Measurements from ENCODE around the gene DCTN4. TPM values are rescaled to one million over a fixed set of nuclear protein-coding genes. Genes with fewer than 3 reads are reported as not detected.

DCTN4 gene
- total and polyA plus RNA-seq, 2 of the 8 experiments (the other 6 are each of a cell fraction or from before 2014, with no cell fraction given) = 20.5 to 42.7 TPM

- no peak for FAIRE-seq
- H2AK5ac ChIP-seq (ENCODE audit: low read depth, low read length) = no peak overlapping the region
- CTCF ChIA-PET (ENCODE audit: partially characterized antibody) = interaction anchor here (1.1 to 1.9 kb wide), 6 partner anchors 31 to 244 kb away, joined by 3 to 10 read pairs (median 6); partner anchors contain the start of gene SMIM3
- H2BK12ac ChIP-seq (ENCODE audit: low read depth, low read length) = no peak overlapping the region
- no peak overlapping the region for H3K27ac ChIP-seq (ENCODE audit: low read depth, low read length)
- no peak overlapping the region for H4K5ac ChIP-seq (ENCODE audit: insufficient read length, low read depth, low read length)
- H3K27me3 ChIP-seq (replicated peaks in 1 of 4; ENCODE audit: control insufficient read depth in 3 of 4, extremely low read depth in 1 of 4, insufficient read depth in 3 of 4, low read length in 3 of 4) = no peaks in the 10 kb centered on the region; a peak in 1 of 7 replicates
- H3K18ac ChIP-seq (ENCODE audit: extremely low read depth, low read length) = no peak overlapping the region
- no peak overlapping the region for H4K8ac ChIP-seq (ENCODE audit: extremely low read depth, insufficient read depth, low read length)
- POLR2A ChIA-PET (ENCODE audit: partially characterized antibody) = interaction anchor here (0.6 to 2.2 kb wide), 8 partner anchors 12 to 258 kb away, joined by 3 to 8 read pairs (median 4); no protein-coding TSS in a partner anchor
- no peak overlapping the region for H3K23ac ChIP-seq (ENCODE audit: insufficient read length)
- 87% methylated on average over 3 of the region's 3 CpGs; no CpG with 5 or more reads in 1 of the 2 experiments for WGBS, 2 experiments (ENCODE audit: extremely low coverage in 1 of 2, insufficient coverage in 1 of 2, insufficient read length in 1 of 2, insufficient replicate concordance in 2 of 2, low coverage in 1 of 2, low lambda C conversion rate in 2 of 2, missing lambda C conversion rate in 1 of 2)
- no peak for DNase-seq (ENCODE audit: low read depth in 1 of 2, low spot score in 2 of 2)
- peaks cover 8% of the 10 kb centered on the region for H3K23me2 ChIP-seq (ENCODE audit: low read depth, low read length)
- no peak overlapping the region for H2BK5ac ChIP-seq (ENCODE audit: low read depth, low read length)
- no peak overlapping the region for H3K9ac ChIP-seq (replicated peaks in 1 of 4; ENCODE audit: extremely low read depth in 1 of 4, low read depth in 3 of 4, low read length in 3 of 4)
- no peak overlapping the region for H3K4me3 ChIP-seq (ENCODE audit: extremely low read depth in 1 of 4, insufficient read depth in 2 of 4, low read depth in 3 of 4, low read length in 4 of 4)
- peaks cover 0 to 13% of the 10 kb centered on the region in 2 experiments; a peak in 2 of 4 replicates for H3K79me2 ChIP-seq (ENCODE audit: control insufficient read depth in 1 of 2, insufficient read depth in 2 of 2, low read length in 2 of 2)
- no peak overlapping the region for H2BK120ac ChIP-seq (replicated peaks; ENCODE audit: low read depth, low read length)
- no peak overlapping the region for H3K14ac ChIP-seq (ENCODE audit: insufficient read length)
- H3K56ac ChIP-seq (replicated peaks; ENCODE audit: insufficient read length, low read depth, low read length) = no peak overlapping the region
- H3K9me3 ChIP-seq (ENCODE audit: insufficient read depth in 2 of 2, low read depth in 1 of 2, low read length in 1 of 2) = no peaks in the 10 kb centered on the region
- H4K20me1 ChIP-seq (replicated peaks in 1 of 2; ENCODE audit: control insufficient read depth in 1 of 2, insufficient read depth in 2 of 2, low read length in 2 of 2) = peaks cover 0 to 3% of the 10 kb centered on the region in 2 experiments
- no peak for TF ChIP-seq RBBP5 (IDR thresholded peaks at IDR 0.05; ENCODE audit: borderline replicate concordance, low read depth, low read length)
- no peak for TF ChIP-seq TEAD4 (IDR thresholded peaks at IDR 0.05; ENCODE audit: low read depth, low read length)
- no peak for TF ChIP-seq GABPA (IDR thresholded peaks at IDR 0.05; ENCODE audit: borderline replicate concordance, insufficient read depth, low read length)
- TF ChIP-seq SP2 (IDR thresholded peaks at IDR 0.05; ENCODE audit: low read length) = no peak
- TF ChIP-seq BRCA1 (IDR thresholded peaks at IDR 0.05; ENCODE audit: low read depth, low read length) = no peak
- no peak overlapping the region for H2BK20ac ChIP-seq (ENCODE audit: low read length)
- H3K36me3 ChIP-seq (ENCODE audit: control insufficient read depth in 2 of 4, insufficient read depth in 4 of 4, low read length in 3 of 4) = peaks cover 1 to 4% (median 2%) of the 10 kb centered on the region in 4 experiments; a peak in 3 of 8 replicates
- H2AFZ ChIP-seq (ENCODE audit: low read length) = no peak overlapping the region
- no peak overlapping the region for H4K91ac ChIP-seq (replicated peaks; ENCODE audit: insufficient read length, low read length)
- H3K4me1 ChIP-seq (replicated peaks in 1 of 4; ENCODE audit: control insufficient read depth in 3 of 4, insufficient read depth in 4 of 4, low read length in 3 of 4) = peaks cover 0 to 7% (median 2%) of the 10 kb centered on the region in 4 experiments; a peak in 4 of 7 replicates
- no peak overlapping the region for H2BK15ac ChIP-seq (ENCODE audit: low read length)
- H3K4me2 ChIP-seq (ENCODE audit: insufficient read depth in 1 of 2, low read depth in 2 of 2, low read length in 2 of 2) = no peak overlapping the region
- no peak overlapping the region for H3K4ac ChIP-seq (replicated peaks; ENCODE audit: insufficient read length, low read depth, low read length)
- peaks cover 5% of the 10 kb centered on the region; the same call in 1 of the 2 replicates for H3K79me1 ChIP-seq (ENCODE audit: low read depth, low read length)
These were observed 55.1 kb downstream of the DCTN4 start for GRCh38 chr5:150703762-150704161.

Data from H1 (cell line).